CD4-positive, alpha-beta memory T cell (primary cell): ENCODE results near the gene HSPH1. TPM values are rescaled to one million over a fixed set of nuclear protein-coding genes. Genes with fewer than 3 reads are reported as not detected.
"Not testable (repeated sequence)": the region's sequence is repeated elsewhere in the genome, so short reads cannot be mapped to it uniquely, and the experiment has no call there.

Experiments used
- CTCF ChIA-PET: fragments of 350-600 bp; sonication (Branson Sonifier 250); formaldehyde crosslinking; loops from one replicate; lab custom pipeline; 2021; ENCODE audit warnings: inconsistent platforms; ENCODE audit not compliant: partially characterized antibody; lab: Charles Lee
- POLR2A ChIA-PET: fragments of 350-600 bp; sonication (Branson Sonifier 250); formaldehyde crosslinking; loops from one replicate; lab custom pipeline; 2021; ENCODE audit not compliant: partially characterized antibody; lab: Charles Lee
- DNase-seq, 5 donors: peaks; one replicate each; pipeline versions ENCODE4 v3.0.0 to v3.0.0-alpha.2; 2020 to 2022; ENCODE audit warnings: mixed read lengths in 1 of 5
- H3K27ac ChIP-seq: one replicate; pipeline ENCODE4 v1.7.0; 2013; ENCODE audit warnings: low read depth, low read length
- H3K27me3 ChIP-seq: 2 replicates; pipeline ENCODE4 v1.7.0; 2013; ENCODE audit warnings: mild to moderate bottlenecking, low read length, moderate library complexity; ENCODE audit not compliant: insufficient read depth
- H3K36me3 ChIP-seq: 2 replicates; pipeline ENCODE4 v1.7.0; 2013; ENCODE audit warnings: mild to moderate bottlenecking, low read length, moderate library complexity; ENCODE audit not compliant: insufficient read depth
- H3K4me1 ChIP-seq: 2 replicates; pipeline ENCODE4 v1.7.0; 2013; ENCODE audit warnings: mild to moderate bottlenecking, low read length, moderate library complexity; ENCODE audit not compliant: insufficient read depth
- H3K4me3 ChIP-seq, 2 donors: one replicate each; pipeline ENCODE4 v1.7.0; 2013; ENCODE audit warnings: low read length in 2 of 2, mild to moderate bottlenecking in 1 of 2
- H3K9me3 ChIP-seq, 2 donors: one replicate each; pipeline ENCODE4 v1.7.0; 2013; ENCODE audit warnings: low read length in 2 of 2, control low read depth in 1 of 2; ENCODE audit not compliant: control insufficient read depth in 1 of 2
- H3K27ac Mint-ChIP-seq, 7 donors: one replicate each; pipeline ENCODE4 v1.8.0; 2020 to 2021; ENCODE audit warnings: mixed read lengths in 7 of 7, mild to moderate bottlenecking in 6 of 7, inconsistent platforms in 3 of 7, moderate library complexity in 3 of 7
- H3K27me3 Mint-ChIP-seq, 2 donors: one replicate each; pipeline ENCODE4 v1.8.0; 2020 to 2021; ENCODE audit warnings: mixed read lengths in 2 of 2
- H3K36me3 Mint-ChIP-seq, 2 donors: one replicate each; pipeline ENCODE4 v1.8.0; 2020 to 2021; ENCODE audit warnings: mixed read lengths in 2 of 2, inconsistent platforms in 1 of 2, mild to moderate bottlenecking in 1 of 2
- H3K4me1 Mint-ChIP-seq, 4 donors: one replicate each; pipeline ENCODE4 v1.8.0; 2020 to 2021; ENCODE audit warnings: mixed read lengths in 4 of 4, mild to moderate bottlenecking in 1 of 4
- H3K4me3 Mint-ChIP-seq, 8 donors: one replicate each; pipeline ENCODE4 v1.8.0; 2020 to 2021; ENCODE audit warnings: mixed read lengths in 8 of 8, mild to moderate bottlenecking in 7 of 8, moderate library complexity in 6 of 8, inconsistent platforms in 3 of 8
- H3K9me3 Mint-ChIP-seq, 8 donors: one replicate each; pipeline ENCODE4 v1.8.0; 2020 to 2021; ENCODE audit warnings: mixed read lengths in 8 of 8, mild to moderate bottlenecking in 5 of 8, inconsistent platforms in 3 of 8, moderate library complexity in 1 of 8
- intact Hi-C: fragments of 100-400 bp; cut with micrococcal nuclease; formaldehyde crosslinking; loops from one replicate; pipeline ENCODE4 v1.15.1; 2023
- polyA plus RNA-seq, 2 donors: library from polyadenylated mRNA; unstranded; fragments of 300-500 nt; fragmentation: Illumina TruSeq; gene quantifications; one replicate each; pipeline ENCODE4 v1.2.3, GENCODE V29; 2021
- total RNA-seq, 2 experiments: library from RNA; stranded (reverse); gene quantifications; one replicate each; pipeline ENCODE4 v1.2.3, GENCODE V29; 2021

Gene HSPH1
- total and polyA plus RNA-seq, 4 experiments from 2014 or later = 39.9 to 75.5 (median 58.6) TPM

- Histone ChIP-seq H3K9me3 (no peaks in the 10 kb centered on the region), H3K27me3 (no peaks in the 10 kb centered on the region), H3K36me3 (no peaks in the 10 kb centered on the region), H3K4me1 (no peaks in the 10 kb centered on the region), H3K4me3 (no peak overlapping the region), H3K27ac (no peak overlapping the region)
- CTCF ChIA-PET = no interaction called here
- Mint-ChIP-seq H3K4me1 (peaks cover 0 to 5% (median 1%) of the 10 kb centered on the region in 4 donors), H3K4me3 (no peak overlapping the region), H3K9me3 (peaks cover 0 to 3% (median 0%) of the 10 kb centered on the region in 8 donors), H3K27ac (no peak overlapping the region), H3K36me3 (no peaks in the 10 kb centered on the region), H3K27me3 (peaks cover 0 to 2% of the 10 kb centered on the region in 2 donors)
- DNase-seq = no peak
- intact Hi-C loops = no loop called here
- POLR2A ChIA-PET = no interaction called here
These were observed 17.5 kb upstream of the HSPH1 start for GRCh38 chr13:31179241-31179640.

GRCh38 chr13:31177813-31178495 lies 16.2 kb upstream of the HSPH1 start:
- H3K4me1 ChIP-seq, H3K4me3 ChIP-seq, H3K27ac ChIP-seq, intact Hi-C loops, H3K27me3 Mint-ChIP-seq, H3K27ac Mint-ChIP-seq, H3K4me1 Mint-ChIP-seq, H3K36me3 Mint-ChIP-seq, POLR2A ChIA-PET, H3K9me3 ChIP-seq, H3K27me3 ChIP-seq, H3K9me3 Mint-ChIP-seq, H3K36me3 ChIP-seq, CTCF ChIA-PET: not testable (repeated sequence)
- H3K4me3 Mint-ChIP-seq = peak overlapping the region in 4 of 8 donors; percentile 20 to 73 (median 50)
- DNase-seq = peak in 1 of 5 donors; percentile 25

GRCh38 chr13:31175847-31176532 lies 14.3 kb upstream of the HSPH1 start:
- Mint-ChIP-seq H3K4me1 (peaks cover 0 to 5% (median 1%) of the 10 kb centered on the region in 4 donors), H3K36me3 (no peaks in the 10 kb centered on the region), H3K4me3 (no peak overlapping the region), H3K27ac (no peak overlapping the region), H3K27me3 (peaks cover 2 to 7% of the 10 kb centered on the region in 2 donors), H3K9me3 (peaks cover 0 to 3% (median 0%) of the 10 kb centered on the region in 8 donors)
- ChIA-PET CTCF (no interaction called here), POLR2A (no interaction called here)
- DNase-seq = no peak
- no peaks in the 10 kb centered on the region for H3K4me1 ChIP-seq
- H3K9me3 ChIP-seq = no peaks in the 10 kb centered on the region
- no peaks in the 10 kb centered on the region for H3K27me3 ChIP-seq
- H3K27ac ChIP-seq = no peak overlapping the region
- no peaks in the 10 kb centered on the region for H3K36me3 ChIP-seq
- intact Hi-C loops = no loop called here
- H3K4me3 ChIP-seq = no peak overlapping the region

GRCh38 chr13:31174018-31174417 lies 12.3 kb upstream of the HSPH1 start:
- Mint-ChIP-seq H3K27me3 (peaks cover 2 to 7% of the 10 kb centered on the region in 2 donors), H3K4me1 (peaks cover 0 to 5% (median 1%) of the 10 kb centered on the region in 4 donors), H3K4me3 (no peak overlapping the region), H3K9me3 (peaks cover 0 to 3% (median 0%) of the 10 kb centered on the region in 8 donors), H3K27ac (no peak overlapping the region), H3K36me3 (no peaks in the 10 kb centered on the region)
- H3K9me3 ChIP-seq = no peaks in the 10 kb centered on the region
- intact Hi-C loops = no loop called here
- no peak overlapping the region for H3K27ac ChIP-seq
- no peak for DNase-seq
- POLR2A ChIA-PET = no interaction called here
- CTCF ChIA-PET = interaction anchor here (1.4 kb wide), 1 partner anchor 16 kb away, joined by 5 read pairs; no protein-coding TSS in a partner anchor
- no peaks in the 10 kb centered on the region for H3K27me3 ChIP-seq
- H3K36me3 ChIP-seq = no peaks in the 10 kb centered on the region
- no peaks in the 10 kb centered on the region for H3K4me1 ChIP-seq
- H3K4me3 ChIP-seq = no peak overlapping the region

GRCh38 chr13:31172535-31172934 lies 10.8 kb upstream of the HSPH1 start:
- H3K4me3 Mint-ChIP-seq = no peak overlapping the region
- H3K4me3 ChIP-seq = no peak overlapping the region
- intact Hi-C loops = no loop called here
- CTCF ChIA-PET = interaction anchor here (1.4 kb wide), 1 partner anchor 17 kb away, joined by 5 read pairs; no protein-coding TSS in a partner anchor
- no peak overlapping the region for H3K27ac ChIP-seq
- H3K4me1 ChIP-seq = no peaks in the 10 kb centered on the region
- H3K27me3 Mint-ChIP-seq = peaks cover 2 to 7% of the 10 kb centered on the region in 2 donors
- DNase-seq = no peak
- no peaks in the 10 kb centered on the region for H3K9me3 ChIP-seq
- H3K36me3 Mint-ChIP-seq = no peaks in the 10 kb centered on the region
- POLR2A ChIA-PET = no interaction called here
- H3K36me3 ChIP-seq = no peaks in the 10 kb centered on the region
- no peak overlapping the region for H3K27ac Mint-ChIP-seq
- H3K9me3 Mint-ChIP-seq = peaks cover 0 to 3% (median 0%) of the 10 kb centered on the region in 8 donors
- H3K4me1 Mint-ChIP-seq = no peaks in the 10 kb centered on the region
- no peaks in the 10 kb centered on the region for H3K27me3 ChIP-seq

- H3K27me3 ChIP-seq = no peaks in the 10 kb centered on the region
- Mint-ChIP-seq H3K27ac (no peak overlapping the region), H3K9me3 (no peaks in the 10 kb centered on the region), H3K4me3 (no peak overlapping the region), H3K27me3 (peaks cover 2 to 7% of the 10 kb centered on the region in 2 donors), H3K4me1 (no peaks in the 10 kb centered on the region), H3K36me3 (no peaks in the 10 kb centered on the region)
- DNase-seq = no peak
- H3K4me3 ChIP-seq = no peak overlapping the region
- H3K9me3 ChIP-seq = no peaks in the 10 kb centered on the region
- intact Hi-C loops = no loop called here
- no peaks in the 10 kb centered on the region for H3K36me3 ChIP-seq
- CTCF ChIA-PET = no interaction called here
- H3K27ac ChIP-seq = no peak overlapping the region
- H3K4me1 ChIP-seq = no peaks in the 10 kb centered on the region
- POLR2A ChIA-PET = no interaction called here
These were observed 10.3 kb upstream of the HSPH1 start for GRCh38 chr13:31172001-31172400.

GRCh38 chr13:31168736-31169135 lies 7.0 kb upstream of the HSPH1 start:
- Histone ChIP-seq H3K27ac (no peak overlapping the region), H3K4me1 (no peaks in the 10 kb centered on the region), H3K27me3 (no peaks in the 10 kb centered on the region), H3K36me3 (no peaks in the 10 kb centered on the region), H3K4me3 (no peak overlapping the region), H3K9me3 (no peaks in the 10 kb centered on the region)
- intact Hi-C loops = no loop called here
- Mint-ChIP-seq H3K27ac (peak overlapping the region in 2 of 7 donors; percentile 3 to 30), H3K4me1 (peaks cover 0 to under 1% (median 0%) of the 10 kb centered on the region in 4 donors), H3K4me3 (no peak overlapping the region), H3K9me3 (no peaks in the 10 kb centered on the region), H3K27me3 (peaks cover 2 to 7% of the 10 kb centered on the region in 2 donors), H3K36me3 (no peaks in the 10 kb centered on the region)
- no peak for DNase-seq
- ChIA-PET POLR2A (no interaction called here), CTCF (no interaction called here)
